H9 (cell line): ENCODE results near the gene ENPP6. TPM values are rescaled to one million over a fixed set of nuclear protein-coding genes. Genes with fewer than 3 reads are reported as not detected.

ENCODE experiments used
- DNase-seq: peaks from one replicate; pipeline ENCODE4 v3.0.0-alpha.2; 2017
- H2AFZ ChIP-seq: one replicate; pipeline ENCODE4 v1.6.1; 2013; ENCODE audit warnings: mild to moderate bottlenecking, low read length, control low read depth, moderate library complexity
- H2AK5ac ChIP-seq: 2 replicates; pipeline ENCODE4 v1.6.1; 2013; ENCODE audit warnings: low read length, control low read depth, mixed read lengths; ENCODE audit not compliant: insufficient read length
- H2BK120ac ChIP-seq: one replicate; pipeline ENCODE4 v1.6.1; 2013; ENCODE audit warnings: low read depth, mild to moderate bottlenecking, low read length, control low read depth, inconsistent platforms; ENCODE audit not compliant: poor library complexity, severe bottlenecking
- H2BK12ac ChIP-seq: 2 replicates; pipeline ENCODE4 v1.6.1; 2013; ENCODE audit warnings: low read length, control low read depth, mixed read lengths, low read depth; ENCODE audit not compliant: insufficient read length
- H2BK15ac ChIP-seq: 2 replicates; pipeline ENCODE4 v1.6.1; 2013; ENCODE audit warnings: low read depth, low read length, control low read depth
- H2BK20ac ChIP-seq: one replicate; pipeline ENCODE4 v1.6.1; 2013; ENCODE audit warnings: low read depth, mild to moderate bottlenecking, low read length, control low read depth, inconsistent platforms; ENCODE audit not compliant: poor library complexity, severe bottlenecking
- H2BK5ac ChIP-seq: 2 replicates; pipeline ENCODE4 v1.6.1; 2013; ENCODE audit warnings: low read length, control low read depth, mixed read lengths; ENCODE audit not compliant: insufficient read length
- H3K14ac ChIP-seq: 2 replicates; pipeline ENCODE4 v1.6.1; 2013; ENCODE audit warnings: low read length, control low read depth; ENCODE audit not compliant: insufficient read depth
- H3K18ac ChIP-seq: 2 replicates; pipeline ENCODE4 v1.6.1; 2013; ENCODE audit warnings: low read depth, mild to moderate bottlenecking, mixed read lengths, low read length, control low read depth; ENCODE audit not compliant: insufficient read length
- H3K23ac ChIP-seq: 2 replicates; pipeline ENCODE4 v1.6.1; 2013; ENCODE audit warnings: low read length, control low read depth, mixed read lengths, low read depth; ENCODE audit not compliant: insufficient read length
- H3K23me2 ChIP-seq: 2 replicates; pipeline ENCODE4 v1.6.1; 2013; ENCODE audit warnings: low read depth, mild to moderate bottlenecking, mixed read lengths, low read length, control low read depth; ENCODE audit not compliant: insufficient read length, poor library complexity, severe bottlenecking
- H3K27ac ChIP-seq: 2 replicates; pipeline ENCODE4 v1.5.1; 2013; ENCODE audit warnings: low read length, control low read depth, mixed read lengths, low read depth; ENCODE audit not compliant: insufficient read length
- H3K27me3 ChIP-seq: 2 replicates; pipeline ENCODE4 v1.6.1; 2013; ENCODE audit warnings: low read length, control low read depth, inconsistent platforms; ENCODE audit not compliant: insufficient read depth
- H3K4ac ChIP-seq: 2 replicates; pipeline ENCODE4 v1.6.1; 2013; ENCODE audit warnings: low read depth, mild to moderate bottlenecking, control low read depth, inconsistent platforms, low read length, moderate library complexity
- H3K4me1 ChIP-seq: 2 replicates; pipeline ENCODE4 v1.6.1; 2013; ENCODE audit warnings: low read length, control low read depth, inconsistent platforms; ENCODE audit not compliant: insufficient read depth
- H3K4me2 ChIP-seq: 2 replicates; pipeline ENCODE4 v1.6.1; 2013; ENCODE audit warnings: low read length, control low read depth, mixed read lengths; ENCODE audit not compliant: insufficient read length, insufficient read depth
- H3K56ac ChIP-seq: 2 replicates; pipeline ENCODE4 v1.6.1; 2013; ENCODE audit warnings: low read depth, mild to moderate bottlenecking, mixed read lengths, low read length, control low read depth; ENCODE audit not compliant: insufficient read length
- H3K79me1 ChIP-seq: 2 replicates; pipeline ENCODE4 v1.6.1; 2013; ENCODE audit warnings: low read depth, mild to moderate bottlenecking, moderate library complexity, low read length, control low read depth, inconsistent platforms; ENCODE audit not compliant: insufficient read depth, poor library complexity, severe bottlenecking
- H3K79me2 ChIP-seq: 2 replicates; pipeline ENCODE4 v1.6.1; 2013; ENCODE audit warnings: low read length, control low read depth, inconsistent platforms; ENCODE audit not compliant: insufficient read depth
- H3K9ac ChIP-seq: 2 replicates; pipeline ENCODE4 v1.6.1; 2013; ENCODE audit warnings: low read length, control low read depth, mixed read lengths; ENCODE audit not compliant: insufficient read length; ENCODE audit errors: extremely low read depth
- H3K9me3 ChIP-seq: one replicate; pipeline ENCODE4 v1.6.1; 2013; ENCODE audit warnings: low read depth, low read length, inconsistent platforms; ENCODE audit not compliant: control insufficient read depth
- H3T11ph ChIP-seq: one replicate; pipeline ENCODE4 v1.6.1; 2013; ENCODE audit warnings: mild to moderate bottlenecking, low read length, control low read depth, inconsistent platforms
- H4K20me1 ChIP-seq: one replicate; pipeline ENCODE4 v1.6.1; 2013; ENCODE audit not compliant: control insufficient read depth, insufficient read length, insufficient read depth
- H4K5ac ChIP-seq: 2 replicates; pipeline ENCODE4 v1.6.1; 2013; ENCODE audit warnings: low read depth, mild to moderate bottlenecking, mixed read lengths, low read length, control low read depth; ENCODE audit not compliant: insufficient read length
- H4K8ac ChIP-seq: replicated peaks from 2 replicates; pipeline ENCODE4 v1.6.1; 2013; ENCODE audit warnings: low read length, control low read depth, mixed read lengths, low read depth; ENCODE audit not compliant: insufficient read length
- H4K91ac ChIP-seq: 2 replicates; pipeline ENCODE4 v1.6.1; 2013; ENCODE audit warnings: low read depth, mild to moderate bottlenecking, moderate library complexity, mixed read lengths, low read length, control low read depth; ENCODE audit not compliant: insufficient read length
- H3K27ac Mint-ChIP-seq, 3 experiments: 2 replicates in 2 of 3; 3 replicates in 1 of 3; pipeline ENCODE4 v1.8.0; 2020 to 2021; ENCODE audit warnings: mixed read lengths in 3 of 3, mild to moderate bottlenecking in 1 of 3, moderate library complexity in 1 of 3
- H3K27me3 Mint-ChIP-seq: 2 replicates; pipeline ENCODE4 v1.8.0; 2021; ENCODE audit warnings: low read depth, mild to moderate bottlenecking, moderate library complexity, mixed read lengths
- H3K36me3 Mint-ChIP-seq, 3 experiments: 2 replicates in 2 of 3; 3 replicates in 1 of 3; pipeline ENCODE4 v1.8.0; 2020 to 2021; ENCODE audit warnings: low read depth in 3 of 3, mixed read lengths in 3 of 3; ENCODE audit not compliant: insufficient read depth in 1 of 3
- H3K4me1 Mint-ChIP-seq, 2 experiments: 2 replicates each; pipeline ENCODE4 v1.8.0; 2020; ENCODE audit warnings: mixed read lengths in 2 of 2
- H3K4me3 Mint-ChIP-seq, 2 experiments: 2 replicates in 1 of 2; 3 replicates in 1 of 2; pipeline ENCODE4 v1.8.0; 2020 to 2021; ENCODE audit warnings: mild to moderate bottlenecking in 2 of 2, mixed read lengths in 2 of 2, moderate library complexity in 1 of 2
- H3K9me3 Mint-ChIP-seq, 2 experiments: 2 replicates in 1 of 2; 3 replicates in 1 of 2; pipeline ENCODE4 v1.8.0; 2020; ENCODE audit warnings: mild to moderate bottlenecking in 2 of 2, mixed read lengths in 2 of 2, moderate library complexity in 1 of 2
- WGBS: extraction: QIAGEN DNeasy Blood & Tissue Kit; methylation state at CpG from one replicate; pipeline ENCODE4 v1.1.7; 2013; ENCODE audit warnings: missing lambda C conversion rate, low lambda C conversion rate, mixed read lengths; ENCODE audit not compliant: insufficient read length; ENCODE audit errors: extremely low coverage; 5-methylcytosine and 5-hydroxymethylcytosine counted together
- total RNA-seq: library from RNA; stranded (reverse); gene quantifications from 2 replicates; pipeline ENCODE4 v1.2.1, GENCODE V29; 2021
- TF ChIP-seq, protein P1 (sequence below): fragments of 200-600 bp; sonication (generic); conservative IDR thresholded peaks from 3 replicates; pipeline ENCODE4 v1.8.0; 2021; ENCODE audit warnings: antibody characterized with exemption, mild to moderate bottlenecking

The ENPP6 gene
- total RNA-seq, 1 experiment from 2014 or later = not detected

GRCh38 chr4:184114431-184114830 lies 103.2 kb downstream of the ENPP6 start:
- Histone ChIP-seq H2BK120ac (no peak overlapping the region), H3K79me2 (no peaks in the 10 kb centered on the region), H3K56ac (no peak overlapping the region), H3K4me2 (no peak overlapping the region), H2BK12ac (no peak overlapping the region), H3K4me1 (no peaks in the 10 kb centered on the region), H3K23ac (no peak overlapping the region), H3K4ac (no peak overlapping the region), H3T11ph (no peak overlapping the region), H3K27me3 (no peaks in the 10 kb centered on the region), H4K20me1 (no peaks in the 10 kb centered on the region), H2AK5ac (no peak overlapping the region), H2BK15ac (no peak overlapping the region), H2AFZ (no peak overlapping the region), H3K18ac (no peak overlapping the region), H3K14ac (no peak overlapping the region), H4K8ac (no peak overlapping the region), H3K23me2 (no peaks in the 10 kb centered on the region), H4K5ac (no peak overlapping the region), H3K9me3 (no peaks in the 10 kb centered on the region), H3K27ac (no peak overlapping the region), H3K79me1 (no peaks in the 10 kb centered on the region), H4K91ac (no peak overlapping the region), H2BK5ac (no peak overlapping the region), H3K9ac (no peak overlapping the region), H2BK20ac (no peak overlapping the region)
- H3K27ac Mint-ChIP-seq = no peak overlapping the region
- H3K27me3 Mint-ChIP-seq = peaks cover 6% of the 10 kb centered on the region
- WGBS = no CpG with 5 or more reads among the region's 8 CpGs
- no peak overlapping the region for H3K4me3 Mint-ChIP-seq
- DNase-seq = no peak
- H3K9me3 Mint-ChIP-seq = no peaks in the 10 kb centered on the region
- TF ChIP-seq, protein P1, sequence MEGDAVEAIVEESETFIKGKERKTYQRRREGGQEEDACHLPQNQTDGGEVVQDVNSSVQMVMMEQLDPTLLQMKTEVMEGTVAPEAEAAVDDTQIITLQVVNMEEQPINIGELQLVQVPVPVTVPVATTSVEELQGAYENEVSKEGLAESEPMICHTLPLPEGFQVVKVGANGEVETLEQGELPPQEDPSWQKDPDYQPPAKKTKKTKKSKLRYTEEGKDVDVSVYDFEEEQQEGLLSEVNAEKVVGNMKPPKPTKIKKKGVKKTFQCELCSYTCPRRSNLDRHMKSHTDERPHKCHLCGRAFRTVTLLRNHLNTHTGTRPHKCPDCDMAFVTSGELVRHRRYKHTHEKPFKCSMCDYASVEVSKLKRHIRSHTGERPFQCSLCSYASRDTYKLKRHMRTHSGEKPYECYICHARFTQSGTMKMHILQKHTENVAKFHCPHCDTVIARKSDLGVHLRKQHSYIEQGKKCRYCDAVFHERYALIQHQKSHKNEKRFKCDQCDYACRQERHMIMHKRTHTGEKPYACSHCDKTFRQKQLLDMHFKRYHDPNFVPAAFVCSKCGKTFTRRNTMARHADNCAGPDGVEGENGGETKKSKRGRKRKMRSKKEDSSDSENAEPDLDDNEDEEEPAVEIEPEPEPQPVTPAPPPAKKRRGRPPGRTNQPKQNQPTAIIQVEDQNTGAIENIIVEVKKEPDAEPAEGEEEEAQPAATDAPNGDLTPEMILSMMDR = peak; percentile 27; the same call in 2 of the 3 replicates
- H3K36me3 Mint-ChIP-seq = no peaks in the 10 kb centered on the region
- no peaks in the 10 kb centered on the region for H3K4me1 Mint-ChIP-seq
